ENCODE measurements around the gene ERG. TPM values are rescaled to one million over a fixed set of nuclear protein-coding genes. Genes with fewer than 3 reads are reported as not detected.

The ERG gene
- total and polyA plus RNA-seq, 2 of the 8 experiments (the other 6 are each of a cell fraction or from before 2014, with no cell fraction given): 1.0 to 3.0 TPM

DNA sequence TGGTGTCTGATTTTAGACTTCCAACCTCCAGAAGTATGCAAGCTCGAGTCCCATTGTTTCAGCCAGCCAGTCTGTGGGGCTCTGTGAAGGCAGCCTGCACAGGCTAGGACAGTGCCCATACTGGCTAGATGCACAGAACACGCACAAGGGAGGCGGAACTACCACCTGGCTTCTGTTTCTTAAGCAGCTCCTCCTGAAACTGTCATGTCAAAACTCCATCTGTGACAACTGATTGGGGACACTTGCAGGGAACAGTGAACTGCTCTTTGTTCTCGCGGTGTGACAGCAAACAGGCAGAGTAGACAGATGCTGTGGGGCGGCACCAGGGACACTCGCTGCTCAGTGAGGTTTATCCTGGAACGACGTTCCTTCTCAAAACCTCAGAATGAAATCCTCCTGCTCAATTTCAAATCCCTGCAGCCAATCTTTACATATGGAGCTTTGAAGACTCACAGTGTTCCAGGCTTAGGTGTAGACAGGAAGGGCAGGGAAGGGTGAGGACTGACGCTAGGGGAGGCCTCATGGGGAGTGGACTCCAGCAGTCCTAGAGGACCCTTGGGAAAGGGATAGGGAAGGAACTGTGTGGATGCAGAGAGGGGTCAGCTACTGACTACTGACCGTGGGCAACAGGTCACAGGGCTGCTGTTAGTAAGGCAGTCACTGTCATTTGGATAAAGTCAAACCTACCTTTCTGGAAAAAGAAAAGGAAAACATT, 73.8 kb downstream of the ERG start:
- Histone ChIP-seq H3K79me2 (ENCODE audit: control insufficient read depth in 1 of 2, insufficient read depth in 2 of 2, low read length in 2 of 2) (no peaks in the 10 kb centered on the region), H3K56ac (replicated peaks; ENCODE audit: insufficient read length, low read depth, low read length) (no peak overlapping the region), H3K14ac (ENCODE audit: insufficient read length) (no peak overlapping the region), H2AFZ (ENCODE audit: low read length) (no peak overlapping the region), H3K4me1 (replicated peaks in 1 of 4; ENCODE audit: control insufficient read depth in 3 of 4, insufficient read depth in 4 of 4, low read length in 3 of 4) (no peaks in the 10 kb centered on the region), H2BK20ac (ENCODE audit: low read length) (no peak overlapping the region), H3K4me3 (ENCODE audit: extremely low read depth in 1 of 4, insufficient read depth in 2 of 4, low read depth in 3 of 4, low read length in 4 of 4) (no peak overlapping the region), H3K23ac (ENCODE audit: insufficient read length) (no peak overlapping the region), H3K27me3 (replicated peaks in 1 of 4; ENCODE audit: control insufficient read depth in 3 of 4, extremely low read depth in 1 of 4, insufficient read depth in 3 of 4, low read length in 3 of 4) (peaks cover 0 to 2% (median 0%) of the 10 kb centered on the region in 4 experiments; a peak in 1 of 7 replicates), H4K91ac (replicated peaks; ENCODE audit: insufficient read length, low read length) (no peak overlapping the region), H3K27ac (ENCODE audit: low read depth, low read length) (no peak overlapping the region), H4K8ac (ENCODE audit: extremely low read depth, insufficient read depth, low read length) (no peak overlapping the region), H2BK12ac (ENCODE audit: low read depth, low read length) (no peak overlapping the region), H3K18ac (ENCODE audit: extremely low read depth, low read length) (no peak overlapping the region), H3K23me2 (ENCODE audit: low read depth, low read length) (no peaks in the 10 kb centered on the region), H4K20me1 (replicated peaks in 1 of 2; ENCODE audit: control insufficient read depth in 1 of 2, insufficient read depth in 2 of 2, low read length in 2 of 2) (no peaks in the 10 kb centered on the region), H2BK120ac (replicated peaks; ENCODE audit: low read depth, low read length) (no peak overlapping the region), H3K9me3 (ENCODE audit: insufficient read depth in 2 of 2, low read depth in 1 of 2, low read length in 1 of 2) (no peaks in the 10 kb centered on the region), H3K36me3 (ENCODE audit: control insufficient read depth in 2 of 4, insufficient read depth in 4 of 4, low read length in 3 of 4) (no peaks in the 10 kb centered on the region), H2BK15ac (ENCODE audit: low read length) (no peak overlapping the region), H2AK5ac (ENCODE audit: low read depth, low read length) (no peak overlapping the region), H3K79me1 (ENCODE audit: low read depth, low read length) (no peaks in the 10 kb centered on the region), H3K9ac (replicated peaks in 1 of 4; ENCODE audit: extremely low read depth in 1 of 4, low read depth in 3 of 4, low read length in 3 of 4) (no peak overlapping the region), H2BK5ac (ENCODE audit: low read depth, low read length) (no peak overlapping the region), H4K5ac (ENCODE audit: insufficient read length, low read depth, low read length) (no peak overlapping the region), H3K4me2 (ENCODE audit: insufficient read depth in 1 of 2, low read depth in 2 of 2, low read length in 2 of 2) (no peak overlapping the region), H3K4ac (replicated peaks; ENCODE audit: insufficient read length, low read depth, low read length) (no peak overlapping the region)
- 94% methylated on average over 11 of the region's 11 CpGs; no CpG with 5 or more reads in 1 of the 2 experiments for WGBS, 2 experiments (ENCODE audit: extremely low coverage in 1 of 2, insufficient coverage in 1 of 2, insufficient read length in 1 of 2, insufficient replicate concordance in 2 of 2, low coverage in 1 of 2, low lambda C conversion rate in 2 of 2, missing lambda C conversion rate in 1 of 2)
- TF ChIP-seq, protein P1, sequence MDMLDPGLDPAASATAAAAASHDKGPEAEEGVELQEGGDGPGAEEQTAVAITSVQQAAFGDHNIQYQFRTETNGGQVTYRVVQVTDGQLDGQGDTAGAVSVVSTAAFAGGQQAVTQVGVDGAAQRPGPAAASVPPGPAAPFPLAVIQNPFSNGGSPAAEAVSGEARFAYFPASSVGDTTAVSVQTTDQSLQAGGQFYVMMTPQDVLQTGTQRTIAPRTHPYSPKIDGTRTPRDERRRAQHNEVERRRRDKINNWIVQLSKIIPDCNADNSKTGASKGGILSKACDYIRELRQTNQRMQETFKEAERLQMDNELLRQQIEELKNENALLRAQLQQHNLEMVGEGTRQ (IDR thresholded peaks at IDR 0.05; ENCODE audit: low read length): no peak
- TF ChIP-seq SAP30 (IDR thresholded peaks at IDR 0.05; ENCODE audit: insufficient read depth, insufficient replicate concordance, low read length) (no peak), JUN (IDR thresholded peaks at IDR 0.05; ENCODE audit: low read depth, low read length) (no peak), SP1 (IDR thresholded peaks at IDR 0.05; ENCODE audit: low read depth, low read length) (no peak), TCF12 (IDR thresholded peaks at IDR 0.05; ENCODE audit: low read depth, low read length) (no peak), KDM1A (IDR thresholded peaks at IDR 0.05; ENCODE audit: borderline replicate concordance, low read length) (no peak), CTBP2 (IDR thresholded peaks at IDR 0.05; ENCODE audit: borderline replicate concordance, insufficient read depth, insufficient read length, low read length) (no peak)
- ChIA-PET CTCF (ENCODE audit: partially characterized antibody) (interaction anchor here (2.2 kb wide), 1 partner anchor 20 kb away, joined by 4 read pairs; no protein-coding TSS in a partner anchor), POLR2A (ENCODE audit: partially characterized antibody) (no interaction called here)
- no peak for DNase-seq (ENCODE audit: low read depth in 1 of 2, low spot score in 2 of 2)
- no peak for FAIRE-seq

Measured in H1 (cell line).